ENCODE results near the gene PDGFB. TPM values are rescaled to one million over a fixed set of nuclear protein-coding genes. Genes with fewer than 3 reads are reported as not detected.

The PDGFB gene
- 1.2 and 4.1 TPM in 2 replicates for total RNA-seq (2014; rRNA removed)
- 2.8 TPM for polyA plus RNA-seq (2012)

- peak; percentile 45 for DNase-seq (ENCODE audit: low read depth)
Measured at GRCh38 chr22:39244496-39245129, at the start of gene PDGFB. Gene PDGFB, minus strand, starts transcription at chr22:39244982. Its CDS starts 1,019 bp downstream, at chr22:39243963.

- DNase-seq (ENCODE audit: low read depth) = no peak
Measured at GRCh38 chr22:39293766-39294368, 49.1 kb upstream of the PDGFB start.

GRCh38 chr22:39292561-39293074, 47.8 kb upstream of the PDGFB start:
- peak; percentile 95 for DNase-seq (ENCODE audit: low read depth)

- DNase-seq (ENCODE audit: low read depth) = no peak
Measured at GRCh38 chr22:39292031-39292462, 47.3 kb upstream of the PDGFB start.

GRCh38 chr22:39291523-39291922, 46.7 kb upstream of the PDGFB start:
- no peak for DNase-seq (ENCODE audit: low read depth)

- peak; percentile 76 for DNase-seq (ENCODE audit: low read depth)
Measured at GRCh38 chr22:39290724-39291161, 46.0 kb upstream of the PDGFB start.

- DNase-seq (ENCODE audit: low read depth) = no peak
Measured at GRCh38 chr22:39289975-39290720, 45.4 kb upstream of the PDGFB start.

GRCh38 chr22:39289533-39289932, 44.8 kb upstream of the PDGFB start:
- DNase-seq (ENCODE audit: low read depth) = no peak

GRCh38 chr22:39288135-39288898, 43.5 kb upstream of the PDGFB start:
- DNase-seq (ENCODE audit: low read depth) = no peak

- no peak for DNase-seq (ENCODE audit: low read depth)
Measured at GRCh38 chr22:39287076-39287725, 42.4 kb upstream of the PDGFB start.

GRCh38 chr22:39284983-39285382, 40.2 kb upstream of the PDGFB start:
- DNase-seq (ENCODE audit: low read depth) = no peak

GRCh38 chr22:39284142-39284980, 39.6 kb upstream of the PDGFB start:
- DNase-seq (ENCODE audit: low read depth) = no peak

- DNase-seq (ENCODE audit: low read depth) = peak; percentile 99
Measured at GRCh38 chr22:39283322-39284141, 38.8 kb upstream of the PDGFB start.

GRCh38 chr22:39282645-39283321, 38.0 kb upstream of the PDGFB start:
- DNase-seq (ENCODE audit: low read depth) = peak; percentile 58

- no peak for DNase-seq (ENCODE audit: low read depth)
Measured at GRCh38 chr22:39281126-39281525, 36.3 kb upstream of the PDGFB start.

- no peak for DNase-seq (ENCODE audit: low read depth)
Measured at GRCh38 chr22:39280250-39280649, 35.5 kb upstream of the PDGFB start.

GRCh38 chr22:39279170-39279850, 34.5 kb upstream of the PDGFB start:
- DNase-seq (ENCODE audit: low read depth) = no peak

GRCh38 chr22:39278040-39278439, 33.3 kb upstream of the PDGFB start:
- no peak for DNase-seq (ENCODE audit: low read depth)
